ENCODE measurements around the gene MRPL10.

GRCh38 chr17:47837401-47838039 is 6.2 kb upstream of the MRPL10 start:
- TF ChIP-seq EZH2 (IDR thresholded peaks at IDR 0.05; ENCODE audit: low read depth), result no peak
- no peak for TF ChIP-seq CTCF (conservative IDR thresholded peaks at IDR 0.05)

All from PC-9 (cell line).